Measurements from ENCODE around the gene CCDC142. TPM values are rescaled to one million over a fixed set of nuclear protein-coding genes. Genes with fewer than 3 reads are reported as not detected.

The CCDC142 gene
- total and polyA plus RNA-seq, 10 of the 15 experiments (the other 5 are each of a cell fraction or from before 2014, with no cell fraction given), result 0.93 to 16.9 (median 9.0) TPM

Other genes starting within 250 kb of the CCDC142 start
Only the 7 nearest of the 20 such genes appear.
- gene INO80B, start 27.9 kb downstream of the CCDC142 start, total RNA-seq (2014; rRNA removed), result 14.8 and 16.5 TPM in 2 replicates
- gene INO80B, start 27.9 kb downstream of the CCDC142 start, total RNA-seq (2014; rRNA removed; fragmentation: Illumina TruSeq; extraction: Trizol), result 11.0 and 11.2 TPM in 2 replicates
- gene INO80B, start 27.9 kb downstream of the CCDC142 start, total RNA-seq (2021), result 26.7 and 26.9 TPM in 2 replicates
- 11.3 and 14.8 TPM in 2 replicates for gene INO80B, start 27.9 kb downstream of the CCDC142 start, polyA plus RNA-seq (2011; rRNA removed)
- 13.7 and 15.0 TPM in 2 replicates for gene INO80B, start 27.9 kb downstream of the CCDC142 start, polyA plus RNA-seq (2014; fragmentation: Illumina TruSeq; extraction: Trizol)
- gene INO80B, start 27.9 kb downstream of the CCDC142 start, polyA plus RNA-seq (2014; fragmentation: Nextera tagmentation; extraction: Ambion mirVana), result 1 to 10 TPM; 1.3 to 1.8 TPM
- gene INO80B, start 27.9 kb downstream of the CCDC142 start, polyA plus RNA-seq (2014; rRNA removed), result 16.7 and 21.3 TPM in 2 replicates
- 1 to 10 TPM; 5.0 to 6.7 TPM for gene INO80B, start 27.9 kb downstream of the CCDC142 start, polyA plus RNA-seq (2016; fragmentation: Nextera tagmentation; extraction: Ambion mirVana)
- gene WBP1, start 24.6 kb downstream of the CCDC142 start, total RNA-seq (2014; rRNA removed), result 46.3 and 53.3 TPM in 2 replicates
- 23.6 and 25.5 TPM in 2 replicates for gene WBP1, start 24.6 kb downstream of the CCDC142 start, total RNA-seq (2014; rRNA removed; fragmentation: Illumina TruSeq; extraction: Trizol)
- 42.5 and 46.6 TPM in 2 replicates for gene WBP1, start 24.6 kb downstream of the CCDC142 start, total RNA-seq (2021)
- gene WBP1, start 24.6 kb downstream of the CCDC142 start, polyA plus RNA-seq (2011; rRNA removed), result 27.2 and 43.0 TPM in 2 replicates
- 20.4 and 47.7 TPM in 2 replicates for gene WBP1, start 24.6 kb downstream of the CCDC142 start, polyA plus RNA-seq (2014; fragmentation: Illumina TruSeq; extraction: Trizol)
- gene WBP1, start 24.6 kb downstream of the CCDC142 start, polyA plus RNA-seq (2014; fragmentation: Nextera tagmentation; extraction: Ambion mirVana), result 10 to 100 TPM in 1 of 2 experiments, 1 to 10 TPM in 1; 4.2 to 11.5 TPM
- gene WBP1, start 24.6 kb downstream of the CCDC142 start, polyA plus RNA-seq (2014; rRNA removed), result 76.8 and 78.0 TPM in 2 replicates
- gene WBP1, start 24.6 kb downstream of the CCDC142 start, polyA plus RNA-seq (2016; fragmentation: Nextera tagmentation; extraction: Ambion mirVana), result 10 to 100 TPM; 38.5 to 44.6 TPM
- gene MOGS, start 17.6 kb downstream of the CCDC142 start, total RNA-seq (2014; rRNA removed), result 48.9 and 52.2 TPM in 2 replicates
- gene MOGS, start 17.6 kb downstream of the CCDC142 start, total RNA-seq (2014; rRNA removed; fragmentation: Illumina TruSeq; extraction: Trizol), result 24.8 and 25.3 TPM in 2 replicates
- 54.5 and 60.4 TPM in 2 replicates for gene MOGS, start 17.6 kb downstream of the CCDC142 start, total RNA-seq (2021)
- 20.4 and 36.2 TPM in 2 replicates for gene MOGS, start 17.6 kb downstream of the CCDC142 start, polyA plus RNA-seq (2011; rRNA removed)
- gene MOGS, start 17.6 kb downstream of the CCDC142 start, polyA plus RNA-seq (2014; fragmentation: Illumina TruSeq; extraction: Trizol), result 29.8 and 34.1 TPM in 2 replicates
- gene MOGS, start 17.6 kb downstream of the CCDC142 start, polyA plus RNA-seq (2014; fragmentation: Nextera tagmentation; extraction: Ambion mirVana), result 1 to 10 TPM; 3.7 to 3.9 TPM
- gene MOGS, start 17.6 kb downstream of the CCDC142 start, polyA plus RNA-seq (2014; rRNA removed), result 49.0 and 52.7 TPM in 2 replicates
- gene MOGS, start 17.6 kb downstream of the CCDC142 start, polyA plus RNA-seq (2016; fragmentation: Nextera tagmentation; extraction: Ambion mirVana), result 10 to 100 TPM; 21.5 to 30.7 TPM
- 70.6 and 73.5 TPM in 2 replicates for gene MRPL53, start 10.3 kb downstream of the CCDC142 start, total RNA-seq (2014; rRNA removed)
- gene MRPL53, start 10.3 kb downstream of the CCDC142 start, total RNA-seq (2014; rRNA removed; fragmentation: Illumina TruSeq; extraction: Trizol), result 40.6 and 46.7 TPM in 2 replicates
- gene MRPL53, start 10.3 kb downstream of the CCDC142 start, total RNA-seq (2021), result 131 and 146 TPM in 2 replicates
- 25.6 and 27.2 TPM in 2 replicates for gene MRPL53, start 10.3 kb downstream of the CCDC142 start, polyA plus RNA-seq (2011; rRNA removed)
- gene MRPL53, start 10.3 kb downstream of the CCDC142 start, polyA plus RNA-seq (2014; fragmentation: Illumina TruSeq; extraction: Trizol), result 3.7 and 15.1 TPM in 2 replicates
- 10 to 100 TPM; 40.8 to 94.1 TPM for gene MRPL53, start 10.3 kb downstream of the CCDC142 start, polyA plus RNA-seq (2014; fragmentation: Nextera tagmentation; extraction: Ambion mirVana)
- gene MRPL53, start 10.3 kb downstream of the CCDC142 start, polyA plus RNA-seq (2014; rRNA removed), result 88.3 and 116 TPM in 2 replicates
- 100 to 1,000 TPM; 166 to 167 TPM for gene MRPL53, start 10.3 kb downstream of the CCDC142 start, polyA plus RNA-seq (2016; fragmentation: Nextera tagmentation; extraction: Ambion mirVana)
- 19.2 and 19.6 TPM in 2 replicates for gene TTC31, start 83 bp upstream of the CCDC142 start, total RNA-seq (2014; rRNA removed)
- 13.5 and 14.3 TPM in 2 replicates for gene TTC31, start 83 bp upstream of the CCDC142 start, total RNA-seq (2014; rRNA removed; fragmentation: Illumina TruSeq; extraction: Trizol)
- 27.3 and 30.5 TPM in 2 replicates for gene TTC31, start 83 bp upstream of the CCDC142 start, total RNA-seq (2021)
- 19.6 and 27.8 TPM in 2 replicates for gene TTC31, start 83 bp upstream of the CCDC142 start, polyA plus RNA-seq (2011; rRNA removed)
- gene TTC31, start 83 bp upstream of the CCDC142 start, polyA plus RNA-seq (2014; fragmentation: Illumina TruSeq; extraction: Trizol), result 21.5 and 26.1 TPM in 2 replicates
- 1 to 10 TPM; 6.5 to 7.2 TPM for gene TTC31, start 83 bp upstream of the CCDC142 start, polyA plus RNA-seq (2014; fragmentation: Nextera tagmentation; extraction: Ambion mirVana)
- 32.7 and 34.9 TPM in 2 replicates for gene TTC31, start 83 bp upstream of the CCDC142 start, polyA plus RNA-seq (2014; rRNA removed)
- 10 to 100 TPM; 25.7 to 27.7 TPM for gene TTC31, start 83 bp upstream of the CCDC142 start, polyA plus RNA-seq (2016; fragmentation: Nextera tagmentation; extraction: Ambion mirVana)
- gene LBX2, start 16.6 kb upstream of the CCDC142 start, total RNA-seq (2014; rRNA removed), result 0.98 and 4.0 TPM in 2 replicates
- gene LBX2, start 16.6 kb upstream of the CCDC142 start, total RNA-seq (2014; rRNA removed; fragmentation: Illumina TruSeq; extraction: Trizol), result 0.22 and 0.46 TPM in 2 replicates
- 0.88 and 1.2 TPM in 2 replicates for gene LBX2, start 16.6 kb upstream of the CCDC142 start, total RNA-seq (2021)
- gene LBX2, start 16.6 kb upstream of the CCDC142 start, polyA plus RNA-seq (2011; rRNA removed), result 0.13 and 0.15 TPM in 2 replicates
- gene LBX2, start 16.6 kb upstream of the CCDC142 start, polyA plus RNA-seq (2014; fragmentation: Illumina TruSeq; extraction: Trizol), result 0.32 and 0.89 TPM in 2 replicates
- gene LBX2, start 16.6 kb upstream of the CCDC142 start, polyA plus RNA-seq (2014; fragmentation: Nextera tagmentation; extraction: Ambion mirVana), result under 1 TPM; 0.08 to 0.09 TPM
- gene LBX2, start 16.6 kb upstream of the CCDC142 start, polyA plus RNA-seq (2014; rRNA removed), result 1.3 and 1.4 TPM in 2 replicates
- under 1 TPM; 0.20 to 0.88 TPM for gene LBX2, start 16.6 kb upstream of the CCDC142 start, polyA plus RNA-seq (2016; fragmentation: Nextera tagmentation; extraction: Ambion mirVana)
- 26.6 and 27.4 TPM in 2 replicates for gene PCGF1, start 24.7 kb upstream of the CCDC142 start, total RNA-seq (2014; rRNA removed)
- 23.1 and 23.4 TPM in 2 replicates for gene PCGF1, start 24.7 kb upstream of the CCDC142 start, total RNA-seq (2014; rRNA removed; fragmentation: Illumina TruSeq; extraction: Trizol)
- 25.8 and 27.4 TPM in 2 replicates for gene PCGF1, start 24.7 kb upstream of the CCDC142 start, total RNA-seq (2021)
- 23.9 and 36.3 TPM in 2 replicates for gene PCGF1, start 24.7 kb upstream of the CCDC142 start, polyA plus RNA-seq (2011; rRNA removed)
- 23.0 and 25.9 TPM in 2 replicates for gene PCGF1, start 24.7 kb upstream of the CCDC142 start, polyA plus RNA-seq (2014; fragmentation: Illumina TruSeq; extraction: Trizol)
- gene PCGF1, start 24.7 kb upstream of the CCDC142 start, polyA plus RNA-seq (2014; fragmentation: Nextera tagmentation; extraction: Ambion mirVana), result 10 to 100 TPM; 42.5 to 50.8 TPM
- 27.6 and 28.1 TPM in 2 replicates for gene PCGF1, start 24.7 kb upstream of the CCDC142 start, polyA plus RNA-seq (2014; rRNA removed)
- 10 to 100 TPM; 25.6 to 27.4 TPM for gene PCGF1, start 24.7 kb upstream of the CCDC142 start, polyA plus RNA-seq (2016; fragmentation: Nextera tagmentation; extraction: Ambion mirVana)

All from GM12878 (cell line).